ENCODE measurements around the gene SYAP1.
"Not testable (repeated sequence)": the region's sequence is repeated elsewhere in the genome, so short reads cannot be mapped to it uniquely, and the experiment has no call there.

Gene SYAP1, protein sequence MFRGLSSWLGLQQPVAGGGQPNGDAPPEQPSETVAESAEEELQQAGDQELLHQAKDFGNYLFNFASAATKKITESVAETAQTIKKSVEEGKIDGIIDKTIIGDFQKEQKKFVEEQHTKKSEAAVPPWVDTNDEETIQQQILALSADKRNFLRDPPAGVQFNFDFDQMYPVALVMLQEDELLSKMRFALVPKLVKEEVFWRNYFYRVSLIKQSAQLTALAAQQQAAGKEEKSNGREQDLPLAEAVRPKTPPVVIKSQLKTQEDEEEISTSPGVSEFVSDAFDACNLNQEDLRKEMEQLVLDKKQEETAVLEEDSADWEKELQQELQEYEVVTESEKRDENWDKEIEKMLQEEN

GRCh38 chrX:16719334-16720084 is at the start of gene SYAP1:
TSS of gene SYAP1 (plus strand) at chrX:16719612. CDS start at chrX:16719725, 113 bp downstream.
- DNase-seq, result peak; percentile 97 to 98

GRCh38 chrX:16671005-16671404 is 48.4 kb upstream of the SYAP1 start:
- peak; percentile 3 to 21 for DNase-seq

DNA sequence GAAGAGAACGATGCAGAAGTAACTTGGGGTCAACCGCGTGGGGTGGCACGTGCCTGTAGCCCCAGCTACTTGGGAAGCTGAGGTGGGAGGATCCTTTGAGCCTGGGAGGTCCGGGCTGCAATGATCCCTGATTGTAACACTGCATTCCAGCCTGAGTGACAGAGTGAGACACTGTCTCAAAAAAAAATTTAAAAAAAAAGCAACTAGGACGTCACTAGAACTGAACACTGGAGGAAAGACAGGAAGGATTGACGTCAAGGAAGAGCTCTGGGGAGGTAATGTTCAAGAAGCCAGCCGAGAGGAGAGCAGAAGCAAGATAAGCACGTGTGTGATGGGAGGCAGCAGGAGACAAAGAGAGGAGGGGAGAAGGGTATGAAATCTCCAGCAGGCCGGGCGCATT is 40.7 kb upstream of the SYAP1 start:
- DNase-seq, result no peak

DNA sequence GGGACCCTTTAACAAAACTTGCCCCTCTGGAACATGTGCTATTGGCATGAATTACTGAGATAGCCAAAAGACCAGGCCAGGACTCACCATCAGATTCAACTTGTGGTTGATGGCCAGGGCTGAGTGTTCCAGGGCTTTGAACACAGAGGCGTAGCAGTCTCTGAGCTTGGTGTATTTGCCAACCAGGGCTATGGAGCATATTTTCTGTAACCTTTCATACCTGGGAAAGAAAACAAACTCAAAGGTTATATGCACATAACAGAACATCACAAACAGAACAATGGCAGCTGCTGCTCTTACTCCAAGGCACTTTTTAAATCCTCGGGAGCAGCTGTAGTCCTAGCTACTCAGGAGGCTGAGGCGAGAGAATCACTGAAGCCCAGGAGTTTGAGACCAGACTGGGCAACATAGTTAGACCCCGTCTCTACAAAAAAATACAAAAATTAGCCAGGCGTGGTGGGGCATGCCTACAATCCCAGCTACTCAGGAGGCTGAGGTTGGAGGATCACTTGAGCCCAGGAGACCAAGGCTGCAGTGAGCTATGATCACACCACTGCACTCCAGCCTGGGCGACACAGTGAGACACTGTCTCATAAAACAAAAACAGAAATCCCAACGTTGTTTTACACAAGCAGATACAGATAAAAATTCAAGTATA is 36.3 kb upstream of the SYAP1 start:
- DNase-seq, result no peak

- no peak for DNase-seq
Measured at GRCh38 chrX:16687514-16687913, 31.9 kb upstream of the SYAP1 start.

DNA sequence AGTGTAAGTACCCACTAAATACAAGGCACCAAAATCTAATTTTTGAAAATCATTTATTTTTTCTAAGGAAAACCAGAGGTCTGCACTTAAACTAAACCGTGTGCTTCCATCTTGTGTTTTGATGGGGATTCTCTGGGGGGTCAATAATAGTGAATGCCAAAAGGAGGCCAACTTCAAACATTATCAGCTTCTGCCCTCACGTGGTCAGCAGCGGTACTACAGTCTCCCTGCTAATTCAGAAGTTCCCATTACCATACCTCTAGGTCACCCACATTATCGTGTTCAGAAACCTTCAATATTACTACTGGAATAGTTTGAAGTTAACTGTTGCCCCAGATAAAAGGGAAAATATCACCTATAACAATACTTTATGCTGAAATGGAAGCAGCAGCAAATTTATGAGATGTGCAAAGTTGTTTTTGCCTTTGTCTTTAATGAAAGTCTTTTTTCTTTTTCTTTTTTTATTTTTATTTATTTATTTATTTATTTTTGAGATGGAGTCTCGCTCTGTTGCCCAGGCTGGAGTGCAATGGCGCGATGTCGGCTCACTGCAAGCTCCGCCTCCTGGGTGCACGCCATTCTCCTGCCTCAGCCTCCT is 24.2 kb upstream of the SYAP1 start:
- DNase-seq, result peak; percentile 34 to 35

DNA sequence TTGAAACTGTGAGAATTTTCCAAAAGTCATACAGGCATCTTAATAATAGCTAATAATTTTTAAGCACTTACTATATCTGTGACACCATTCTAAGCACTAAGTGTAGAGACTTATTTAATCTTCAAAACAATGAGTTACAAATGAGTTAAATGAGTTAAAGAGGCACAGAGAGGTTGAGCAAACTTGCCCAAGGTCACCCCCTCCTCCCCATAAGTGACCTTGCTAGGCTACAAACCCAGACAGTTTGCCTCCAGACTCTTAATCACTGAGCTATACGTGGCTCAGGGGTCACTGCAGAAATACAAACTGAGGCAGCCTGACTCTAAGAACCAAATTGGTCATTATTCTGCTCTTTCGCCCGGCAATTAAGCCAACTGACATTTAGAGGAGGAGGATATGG is 22.5 kb upstream of the SYAP1 start:
- DNase-seq, result no peak

- DNase-seq, result no peak
Measured at GRCh38 chrX:16699389-16699788, 20.0 kb upstream of the SYAP1 start.

DNA sequence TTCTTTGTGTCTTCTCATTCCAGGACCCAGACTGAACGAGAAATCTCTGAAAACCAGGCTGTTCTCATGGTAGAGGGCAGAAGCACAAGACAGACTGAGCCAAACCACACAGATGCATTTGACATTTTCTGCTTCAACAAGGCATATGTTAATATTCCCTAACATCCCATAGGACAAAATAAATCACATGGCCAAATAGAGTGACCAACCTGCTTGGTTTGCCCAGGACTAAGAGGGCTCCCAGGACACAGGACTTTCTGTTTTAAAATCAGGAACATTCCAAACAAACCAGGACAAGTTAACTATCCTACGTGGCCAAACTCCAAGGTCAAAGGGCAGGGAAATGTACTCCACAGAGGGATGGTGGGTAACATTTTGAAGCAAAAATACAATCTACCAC is 18.7 kb upstream of the SYAP1 start:
- no peak for DNase-seq

- no peak for DNase-seq
Measured at GRCh38 chrX:16702700-16703599, 16.5 kb upstream of the SYAP1 start.

GRCh38 chrX:16705370-16705769 is 14.0 kb upstream of the SYAP1 start:
- DNase-seq, result no peak

DNA sequence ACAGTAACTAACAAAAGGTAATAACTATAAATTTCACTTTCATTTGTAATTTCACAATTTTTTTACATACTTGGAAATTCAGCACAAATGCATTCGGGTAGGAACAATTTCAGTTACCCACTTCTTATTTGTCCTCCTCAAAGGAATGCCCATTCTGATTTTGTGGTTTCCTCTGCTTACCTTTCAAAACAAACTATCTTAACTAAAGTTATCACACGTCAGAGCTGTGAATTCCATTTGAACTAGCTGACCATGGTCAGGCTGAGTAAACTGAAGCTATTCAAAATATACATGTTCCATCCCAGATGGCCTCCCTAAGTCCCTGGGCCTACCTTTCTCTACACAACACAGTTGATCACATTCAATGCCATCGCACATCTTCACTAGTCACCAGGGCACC is 11.4 kb upstream of the SYAP1 start:
- DNase-seq, result no peak

GRCh38 chrX:16711219-16711811 is 8.1 kb upstream of the SYAP1 start:
- DNase-seq, result peak; percentile 6 to 45

DNA sequence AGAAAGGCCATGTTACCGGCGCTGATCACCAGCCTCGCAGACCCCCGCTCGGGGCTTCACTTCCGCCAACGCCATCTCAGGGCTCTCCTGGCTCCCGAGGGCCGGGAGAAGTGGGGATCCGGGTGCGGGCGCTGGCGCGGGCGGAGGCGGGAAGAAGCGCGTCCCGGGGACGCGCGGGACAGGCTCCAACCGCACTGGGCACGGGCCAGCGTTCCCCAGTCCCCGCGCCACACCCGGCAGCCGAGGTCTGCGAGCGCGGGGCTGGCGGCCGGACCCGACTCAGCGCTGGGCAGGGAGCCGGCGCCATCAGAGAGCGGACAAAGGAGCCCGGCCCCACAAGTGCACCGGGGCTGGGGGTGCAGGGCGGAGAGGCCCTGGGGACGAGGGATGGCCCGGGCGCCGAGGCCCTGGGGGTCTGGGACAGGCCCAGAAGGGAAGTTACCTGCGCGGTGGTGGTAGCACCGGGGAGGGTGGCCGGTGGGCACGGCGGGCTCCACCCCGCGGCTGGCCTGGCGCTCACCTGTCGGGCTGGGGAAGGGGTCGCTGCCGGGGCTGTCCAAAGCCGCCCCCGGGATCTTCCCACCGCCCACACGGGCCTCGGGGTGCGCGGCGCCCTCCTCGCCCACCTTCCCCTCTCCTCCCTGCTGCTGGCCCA is 7.4 kb upstream of the SYAP1 start:
- peak in 1 of 2 experiments; percentile 19 for DNase-seq

DNA sequence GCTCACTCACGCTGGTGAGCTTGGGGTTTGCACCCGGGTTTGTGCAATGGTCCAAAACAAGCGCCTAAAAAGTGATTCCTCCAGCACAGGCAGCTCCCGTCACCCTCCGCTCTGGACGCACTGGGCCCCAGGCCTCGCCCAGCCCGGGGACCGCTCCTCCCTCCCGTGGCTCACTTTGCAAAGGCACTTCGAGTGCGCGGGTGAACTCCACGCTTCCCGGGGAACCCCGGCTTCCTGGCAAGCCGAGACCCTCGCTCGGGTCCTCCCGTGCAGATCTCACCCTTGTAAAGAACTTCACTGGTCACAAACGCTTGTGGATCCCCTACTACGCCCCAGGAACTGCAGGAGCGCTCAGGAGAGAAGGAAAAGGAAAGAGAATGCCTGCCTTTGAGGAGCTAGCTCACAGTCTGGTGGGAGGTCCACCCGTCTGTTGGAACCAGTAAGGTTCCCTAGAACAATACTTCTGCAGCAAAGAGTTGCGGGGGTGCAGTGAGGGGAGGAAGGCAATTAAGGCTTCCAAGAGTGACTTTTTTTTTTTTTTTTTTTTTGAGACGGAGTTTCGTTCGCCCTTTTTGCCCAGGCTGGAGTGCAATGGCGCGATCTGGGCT is 6.8 kb upstream of the SYAP1 start, which contains the start of gene CTPS2:
CTPS2 (minus strand) TSS at position 122 of the 608 bp plus-strand sequence. CDS start 9,767 bp downstream, outside the sequence.
- DNase-seq, result peak; percentile 53 to 65

- DNase-seq, result no peak
Measured at GRCh38 chrX:16714504-16714903, 4.9 kb upstream of the SYAP1 start.

- not testable (repeated sequence) for DNase-seq
Measured at GRCh38 chrX:16715638-16716037, 3.8 kb upstream of the SYAP1 start.

DNA sequence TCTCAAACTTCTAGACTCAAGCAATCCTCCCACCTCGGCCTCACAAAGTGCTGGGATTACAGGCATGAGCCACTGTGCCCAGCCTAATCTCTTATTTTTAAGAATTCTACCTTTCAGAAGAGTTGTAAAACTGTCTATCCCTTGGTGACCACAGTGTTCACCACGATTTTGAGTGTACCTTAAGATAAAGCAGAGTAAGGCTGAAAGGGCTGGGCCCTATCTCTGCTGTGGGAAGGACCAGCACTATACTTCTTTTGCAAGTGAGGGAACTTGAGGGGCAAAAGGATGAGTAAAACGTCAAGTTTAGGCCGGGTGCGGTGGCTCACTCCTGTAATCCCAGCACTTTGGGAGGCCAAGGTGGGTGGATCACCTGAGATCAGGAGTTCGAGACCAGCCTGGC is 3.0 kb upstream of the SYAP1 start:
- DNase-seq, result not testable (repeated sequence)

DNA sequence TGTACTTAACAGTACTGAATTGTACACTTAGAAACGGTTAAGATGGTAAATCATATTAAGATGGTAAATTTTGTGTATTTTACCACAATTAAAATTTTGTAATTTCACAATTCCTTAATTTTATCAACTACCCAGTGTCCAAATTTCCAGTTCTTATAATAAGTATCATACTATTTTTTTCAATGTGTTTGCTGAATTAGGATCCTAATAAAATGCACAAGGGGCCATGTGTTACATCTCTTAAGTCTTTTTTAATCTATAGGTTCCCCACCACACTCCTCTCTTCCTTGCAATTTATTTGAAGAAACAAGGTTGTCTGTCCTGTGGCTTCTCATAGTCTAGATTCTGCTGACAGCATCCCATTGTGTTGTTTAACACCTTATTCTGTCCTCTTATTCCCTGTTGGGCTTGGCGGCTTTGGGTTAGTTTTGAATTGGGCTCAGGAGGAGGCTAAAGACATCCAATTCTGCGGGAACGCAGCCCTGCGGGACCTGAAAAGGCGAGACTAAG is 533 bp upstream of the SYAP1 start:
- no peak for DNase-seq

DNA sequence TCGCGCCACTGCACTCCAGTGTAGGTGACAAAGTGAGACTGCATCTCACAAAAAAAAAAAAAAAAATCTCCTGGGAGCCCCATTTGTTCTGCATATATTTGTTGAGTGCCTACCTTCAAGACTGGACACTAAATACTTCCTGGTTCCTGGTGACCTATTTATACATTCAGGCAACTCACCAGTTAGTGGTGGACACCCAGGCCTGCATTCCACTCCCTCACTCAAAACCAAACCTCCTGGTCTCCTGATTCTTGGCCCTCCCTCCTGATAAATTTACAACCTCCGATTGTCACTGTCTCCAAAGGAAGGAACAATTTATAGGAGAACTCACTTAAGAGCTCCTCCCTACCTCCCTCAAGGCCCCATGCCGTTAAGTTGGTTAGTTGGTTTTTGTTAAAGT is 3.1 kb downstream of the SYAP1 start:
- DNase-seq, result no peak

All from NCI-H2081 (cell line).